ENCODE results near the gene MAP4K4. TPM values are rescaled to one million over a fixed set of nuclear protein-coding genes. Genes with fewer than 3 reads are reported as not detected.

The MAP4K4 gene
- total and polyA plus RNA-seq, 2 experiments from 2014 or later: 59.1 to 84.4 TPM

DNA sequence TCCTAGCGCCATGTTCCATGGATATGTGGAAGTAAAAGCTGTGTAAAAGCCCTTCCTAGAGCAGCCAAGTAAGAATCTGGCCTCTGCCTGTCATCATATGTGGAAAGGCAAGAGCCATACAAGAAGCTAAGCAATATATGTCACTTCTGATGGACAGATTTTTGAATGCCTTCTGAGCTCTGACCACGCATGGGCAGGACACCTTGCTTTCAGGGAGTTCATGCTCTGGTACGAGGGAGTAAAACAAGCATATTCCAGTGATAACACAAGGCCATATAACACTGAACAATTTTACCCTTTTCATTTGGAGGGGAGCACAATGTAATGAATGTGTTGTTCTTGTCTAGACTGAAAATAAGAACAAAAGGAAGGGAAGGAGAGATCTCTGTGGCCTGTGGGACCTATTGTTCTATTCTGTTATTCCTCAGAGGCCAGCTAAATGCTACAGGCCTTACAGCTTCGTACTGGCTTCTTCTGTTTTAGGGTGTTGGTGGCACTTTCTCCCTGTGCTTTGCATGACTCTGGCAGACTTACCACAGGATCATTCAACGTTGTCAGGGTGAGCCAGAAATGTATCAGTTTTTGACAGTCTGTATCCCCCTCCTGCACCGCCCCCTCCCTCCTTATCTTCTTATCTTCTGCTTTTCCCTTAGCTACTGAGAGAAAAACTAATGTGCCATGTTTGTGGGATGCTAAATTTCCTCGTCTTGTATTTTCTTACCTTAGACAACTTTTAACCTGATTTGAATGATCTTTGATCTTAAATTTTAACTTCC is 99.5 kb downstream of the MAP4K4 start:
- peaks cover 99% of the 10 kb centered on the region for H3K79me2 ChIP-seq
- H3K27ac ChIP-seq: no peak overlapping the region
- DNase-seq (ENCODE audit: low spot score): no peak
- peaks cover 35% of the 10 kb centered on the region for H4K20me1 ChIP-seq (ENCODE audit: insufficient read depth, poor library complexity, severe bottlenecking)
- H3K36me3 ChIP-seq (replicated peaks; ENCODE audit: insufficient read depth, low read depth): no peaks in the 10 kb centered on the region
- no peaks in the 10 kb centered on the region for H3K9me3 ChIP-seq (ENCODE audit: low read depth)
- H3K4me3 ChIP-seq: no peak overlapping the region
- H3K4me2 ChIP-seq: no peak overlapping the region
- H3K27me3 ChIP-seq: no peaks in the 10 kb centered on the region
- WGBS (ENCODE audit: low lambda C conversion rate, missing lambda C conversion rate): 86% methylated on average over 7 of the region's 7 CpGs
- peaks cover 3% of the 10 kb centered on the region for H3K4me1 ChIP-seq (ENCODE audit: insufficient read depth)
- H3K9me2 ChIP-seq (replicated peaks; ENCODE audit: insufficient read depth): no peaks in the 10 kb centered on the region
- H2AFZ ChIP-seq: no peak overlapping the region
- TF ChIP-seq EZH2 (IDR thresholded peaks at IDR 0.05; ENCODE audit: borderline replicate concordance) (no peak), EZH2phosphoT487 (IDR thresholded peaks at IDR 0.05; ENCODE audit: low read depth, severe bottlenecking, unreplicated experiment) (no peak)
- TF ChIP-seq, protein P1, sequence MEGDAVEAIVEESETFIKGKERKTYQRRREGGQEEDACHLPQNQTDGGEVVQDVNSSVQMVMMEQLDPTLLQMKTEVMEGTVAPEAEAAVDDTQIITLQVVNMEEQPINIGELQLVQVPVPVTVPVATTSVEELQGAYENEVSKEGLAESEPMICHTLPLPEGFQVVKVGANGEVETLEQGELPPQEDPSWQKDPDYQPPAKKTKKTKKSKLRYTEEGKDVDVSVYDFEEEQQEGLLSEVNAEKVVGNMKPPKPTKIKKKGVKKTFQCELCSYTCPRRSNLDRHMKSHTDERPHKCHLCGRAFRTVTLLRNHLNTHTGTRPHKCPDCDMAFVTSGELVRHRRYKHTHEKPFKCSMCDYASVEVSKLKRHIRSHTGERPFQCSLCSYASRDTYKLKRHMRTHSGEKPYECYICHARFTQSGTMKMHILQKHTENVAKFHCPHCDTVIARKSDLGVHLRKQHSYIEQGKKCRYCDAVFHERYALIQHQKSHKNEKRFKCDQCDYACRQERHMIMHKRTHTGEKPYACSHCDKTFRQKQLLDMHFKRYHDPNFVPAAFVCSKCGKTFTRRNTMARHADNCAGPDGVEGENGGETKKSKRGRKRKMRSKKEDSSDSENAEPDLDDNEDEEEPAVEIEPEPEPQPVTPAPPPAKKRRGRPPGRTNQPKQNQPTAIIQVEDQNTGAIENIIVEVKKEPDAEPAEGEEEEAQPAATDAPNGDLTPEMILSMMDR (IDR thresholded peaks at IDR 0.05; ENCODE audit: poor library complexity): no peak

DNA sequence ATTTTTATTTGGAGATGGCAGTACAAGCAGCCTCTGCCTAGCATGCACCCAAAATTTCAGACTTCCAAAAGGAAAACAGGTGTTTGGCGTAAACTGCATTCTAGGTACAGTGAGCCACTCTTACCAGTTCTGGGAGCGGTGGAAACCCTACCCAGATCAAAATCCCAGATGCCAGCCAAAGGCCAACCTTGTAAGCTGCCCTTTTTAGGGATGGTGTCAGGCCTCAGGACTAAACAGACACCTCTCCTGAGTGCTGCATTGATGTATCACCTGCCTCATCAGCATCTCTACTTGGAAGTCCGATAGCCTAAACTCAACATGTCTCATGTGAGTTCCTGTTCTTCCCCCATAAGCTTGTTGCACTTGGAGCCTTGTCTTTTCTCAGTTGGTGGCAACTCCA is 104.0 kb downstream of the MAP4K4 start:
- DNase-seq (ENCODE audit: low spot score): no peak
- Histone ChIP-seq H3K4me1 (ENCODE audit: insufficient read depth) (peaks cover 43% of the 10 kb centered on the region), H3K9me3 (ENCODE audit: low read depth) (no peaks in the 10 kb centered on the region), H3K4me3 (no peak overlapping the region), H3K36me3 (replicated peaks; ENCODE audit: insufficient read depth, low read depth) (no peaks in the 10 kb centered on the region), H3K9me2 (replicated peaks; ENCODE audit: insufficient read depth) (no peaks in the 10 kb centered on the region), H4K20me1 (ENCODE audit: insufficient read depth, poor library complexity, severe bottlenecking) (peaks cover 23% of the 10 kb centered on the region), H2AFZ (no peak overlapping the region), H3K79me2 (peaks cover 86% of the 10 kb centered on the region), H3K27ac (peak overlapping the region; percentile 92), H3K27me3 (no peaks in the 10 kb centered on the region), H3K4me2 (no peak overlapping the region)
- TF ChIP-seq EZH2 (IDR thresholded peaks at IDR 0.05; ENCODE audit: borderline replicate concordance) (no peak), EZH2phosphoT487 (IDR thresholded peaks at IDR 0.05; ENCODE audit: low read depth, severe bottlenecking, unreplicated experiment) (no peak)
- TF ChIP-seq, protein P1 (IDR thresholded peaks at IDR 0.05; ENCODE audit: poor library complexity): no peak
- 95% methylated on average over 3 of the region's 3 CpGs for WGBS (ENCODE audit: low lambda C conversion rate, missing lambda C conversion rate)

DNA sequence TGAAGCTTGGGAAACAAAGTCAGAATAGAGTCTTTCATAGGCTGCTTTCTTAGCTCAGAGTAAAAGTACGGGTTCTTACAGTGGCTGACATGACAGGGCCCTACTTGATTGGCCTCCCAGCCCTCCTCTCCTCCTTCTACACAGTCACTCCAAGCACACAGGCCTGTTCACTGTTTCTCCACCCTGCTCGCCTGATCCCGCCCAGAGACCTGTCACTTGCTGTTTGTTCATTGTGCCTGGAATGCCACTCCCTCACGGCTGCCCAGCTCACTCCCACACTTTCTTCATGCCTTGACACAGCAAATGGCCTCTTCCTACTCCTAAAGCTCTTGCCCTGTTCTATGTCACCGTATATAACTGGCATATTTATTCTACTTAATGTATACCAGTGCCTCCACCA is 104.8 kb downstream of the MAP4K4 start:
- H3K27ac ChIP-seq: peak overlapping the region; percentile 92
- H4K20me1 ChIP-seq (ENCODE audit: insufficient read depth, poor library complexity, severe bottlenecking): peaks cover 23% of the 10 kb centered on the region
- peaks cover 86% of the 10 kb centered on the region for H3K79me2 ChIP-seq
- no peaks in the 10 kb centered on the region for H3K9me2 ChIP-seq (replicated peaks; ENCODE audit: insufficient read depth)
- H3K4me1 ChIP-seq (ENCODE audit: insufficient read depth): peaks cover 51% of the 10 kb centered on the region
- no peak overlapping the region for H2AFZ ChIP-seq
- no peak overlapping the region for H3K4me2 ChIP-seq
- TF ChIP-seq, protein P1 (IDR thresholded peaks at IDR 0.05; ENCODE audit: poor library complexity): no peak
- no peak for TF ChIP-seq EZH2phosphoT487 (IDR thresholded peaks at IDR 0.05; ENCODE audit: low read depth, severe bottlenecking, unreplicated experiment)
- no peak for TF ChIP-seq EZH2 (IDR thresholded peaks at IDR 0.05; ENCODE audit: borderline replicate concordance)
- H3K36me3 ChIP-seq (replicated peaks; ENCODE audit: insufficient read depth, low read depth): no peaks in the 10 kb centered on the region
- no peaks in the 10 kb centered on the region for H3K27me3 ChIP-seq
- peak; percentile 56 for DNase-seq (ENCODE audit: low spot score)
- H3K4me3 ChIP-seq: no peak overlapping the region
- H3K9me3 ChIP-seq (ENCODE audit: low read depth): no peaks in the 10 kb centered on the region
- 66% methylated on average over 5 of the region's 5 CpGs for WGBS (ENCODE audit: low lambda C conversion rate, missing lambda C conversion rate)
